Medulla oblongata (tissue), 1 donor: ENCODE data around the gene LRRC23.

Experiments used
- DNase-seq: peaks from one replicate; pipeline ENCODE4 v3.0.0-alpha.2; 2015; ENCODE audit errors: extremely low spot score

LRRC23 gene

GRCh38 chr12:6943722-6944380, 39.2 kb downstream of the LRRC23 start, which contains the start of the genes C12orf57 and RNU7-1:
Gene C12orf57 (plus strand): TSS chr12:6944022. CDS start chr12:6944122, 100 bp downstream.
Gene RNU7-1 (plus strand): TSS chr12:6943816.
- no peak for DNase-seq

DNA sequence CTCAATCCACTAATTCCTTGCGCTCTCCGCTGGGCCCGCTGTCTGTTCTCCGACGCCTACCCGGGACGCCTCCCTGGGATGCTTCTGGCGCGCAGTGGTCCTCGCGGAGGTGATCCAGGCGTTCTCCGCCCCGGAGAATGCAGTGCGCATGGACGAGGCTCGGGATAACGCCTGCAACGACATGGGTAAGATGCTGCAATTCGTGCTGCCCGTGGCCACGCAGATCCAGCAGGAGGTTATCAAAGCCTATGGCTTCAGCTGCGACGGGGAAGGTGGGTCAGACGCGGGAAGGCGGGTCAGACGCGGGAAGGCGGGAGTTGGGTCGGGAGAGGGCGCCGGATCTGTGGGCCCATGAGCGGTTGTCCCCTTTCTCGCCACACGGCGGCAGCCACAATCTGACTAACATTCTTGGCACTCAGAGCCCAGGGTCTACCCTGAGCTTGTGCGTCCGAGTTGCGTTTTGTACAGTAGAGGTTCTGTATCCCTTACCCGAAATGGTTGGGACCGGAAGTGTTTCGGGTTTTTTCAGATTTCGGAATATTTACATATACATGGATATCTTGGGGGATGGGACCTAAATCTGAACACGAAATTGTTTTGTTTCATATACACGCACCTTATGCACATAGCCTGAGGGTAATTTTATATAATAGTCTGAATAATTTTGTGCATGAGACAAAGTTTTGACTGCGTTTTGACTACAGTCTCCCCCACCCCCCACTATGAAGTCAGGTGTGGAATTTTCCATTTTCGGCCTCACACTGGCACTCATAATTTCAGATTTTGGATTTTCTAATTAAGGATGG, 40.0 kb downstream of the LRRC23 start:
- peak; percentile 97 for DNase-seq

DNA sequence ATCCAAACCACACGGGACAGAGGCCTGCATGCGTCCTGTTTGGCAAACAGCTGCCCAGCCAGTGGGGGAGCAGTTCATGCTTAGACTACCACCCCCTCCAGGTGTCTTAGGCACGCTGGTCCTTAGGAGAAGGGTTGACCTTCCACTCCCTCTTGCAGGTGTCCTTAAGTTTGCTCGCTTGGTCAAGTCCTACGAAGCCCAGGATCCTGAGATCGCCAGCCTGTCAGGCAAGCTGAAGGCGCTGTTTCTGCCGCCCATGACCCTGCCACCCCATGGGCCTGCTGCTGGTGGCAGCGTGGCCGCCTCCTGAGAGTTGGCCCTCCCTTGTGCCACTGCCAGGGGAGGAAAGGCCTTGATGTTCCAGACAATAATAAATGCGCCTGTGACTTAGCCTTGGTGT, 41.0 kb downstream of the LRRC23 start:
- DNase-seq: no peak

DNA sequence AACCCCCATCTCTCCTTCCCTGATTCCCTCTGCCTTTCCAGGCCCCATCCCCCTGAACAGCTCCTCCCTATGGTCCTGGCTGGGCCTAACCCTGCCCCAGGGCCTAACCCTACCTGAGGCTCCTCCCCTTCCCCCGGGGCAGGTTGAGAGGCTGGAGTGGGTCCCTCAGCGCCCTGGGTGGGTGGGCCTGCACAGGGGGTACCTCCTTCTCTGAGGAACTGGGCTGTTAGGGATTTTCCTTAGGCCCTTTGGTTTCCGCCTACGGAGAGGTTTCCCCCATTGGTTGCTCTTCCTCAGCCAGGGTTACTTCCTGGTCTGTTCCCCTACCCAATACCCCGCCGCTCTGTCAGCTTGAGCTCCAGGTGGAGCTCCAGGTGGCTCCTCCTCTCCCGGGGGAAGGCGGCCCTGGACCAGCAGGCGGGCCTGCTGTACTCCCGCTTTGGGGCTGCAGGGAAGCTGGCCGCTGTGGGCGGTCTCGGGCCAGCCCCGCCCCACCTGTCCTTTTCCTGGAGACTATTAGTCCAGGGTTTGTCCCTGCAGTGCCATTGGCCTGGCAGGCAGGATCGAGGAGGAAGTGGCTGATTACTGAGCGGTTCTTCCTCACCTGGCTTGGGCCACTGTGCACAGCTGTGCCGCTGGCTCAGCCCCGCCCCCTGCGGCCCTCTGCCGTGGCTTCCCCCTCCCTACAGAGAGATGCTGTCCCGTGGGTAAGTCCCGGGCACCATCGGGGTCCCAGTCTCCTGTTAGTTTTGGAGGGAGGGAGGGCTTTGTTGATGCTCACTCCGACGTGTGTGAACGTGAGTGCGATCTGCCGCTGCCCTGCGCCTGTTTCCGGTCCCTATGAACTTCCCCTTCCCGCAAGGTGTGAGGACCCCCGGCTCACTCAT, 41.7 kb downstream of the LRRC23 start:
- DNase-seq: no peak

DNA sequence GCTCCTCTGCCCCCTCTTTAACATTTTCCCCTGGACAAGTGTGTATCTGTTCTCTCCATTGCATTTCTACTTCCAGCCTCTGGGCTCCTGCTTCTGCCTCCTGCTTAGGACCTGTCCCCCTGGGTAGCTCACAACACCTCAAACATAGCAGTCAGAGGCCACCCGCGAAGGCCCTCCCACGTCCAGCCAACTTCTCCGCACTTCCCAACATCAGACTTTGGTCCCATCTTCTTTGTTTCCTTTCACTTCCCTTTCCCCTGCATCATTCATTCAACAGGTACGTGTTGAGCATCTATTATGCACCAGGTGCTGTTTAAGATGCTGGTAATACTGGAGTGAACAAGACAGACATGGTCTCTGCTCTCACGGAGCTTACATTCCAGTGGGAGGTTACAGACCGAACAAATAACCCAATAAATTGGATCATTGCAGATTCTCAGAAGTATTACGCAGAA, 42.3 kb downstream of the LRRC23 start:
- DNase-seq: no peak

DNA sequence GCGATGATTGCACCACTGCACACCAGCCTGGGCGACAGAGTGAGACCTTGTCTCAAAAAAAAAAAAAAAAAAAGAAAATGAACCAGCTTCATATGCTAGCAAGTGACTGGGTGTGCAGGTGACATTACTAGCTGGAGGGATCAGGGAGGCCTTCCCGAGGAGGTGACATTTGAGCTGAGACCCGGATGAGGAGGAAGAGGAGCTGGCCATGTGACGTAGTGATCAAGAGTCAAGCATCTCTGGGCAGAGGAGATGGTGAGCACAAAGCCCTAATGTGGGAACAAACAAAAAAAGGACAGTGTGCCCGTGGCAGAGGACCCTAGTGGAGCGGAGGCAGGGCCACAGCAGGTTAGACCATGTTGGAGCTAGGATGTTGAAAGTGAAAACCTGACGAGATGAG, 43.0 kb downstream of the LRRC23 start:
- DNase-seq: no peak

GRCh38 chr12:6948873-6949594, 44.4 kb downstream of the LRRC23 start:
- DNase-seq: no peak

DNA sequence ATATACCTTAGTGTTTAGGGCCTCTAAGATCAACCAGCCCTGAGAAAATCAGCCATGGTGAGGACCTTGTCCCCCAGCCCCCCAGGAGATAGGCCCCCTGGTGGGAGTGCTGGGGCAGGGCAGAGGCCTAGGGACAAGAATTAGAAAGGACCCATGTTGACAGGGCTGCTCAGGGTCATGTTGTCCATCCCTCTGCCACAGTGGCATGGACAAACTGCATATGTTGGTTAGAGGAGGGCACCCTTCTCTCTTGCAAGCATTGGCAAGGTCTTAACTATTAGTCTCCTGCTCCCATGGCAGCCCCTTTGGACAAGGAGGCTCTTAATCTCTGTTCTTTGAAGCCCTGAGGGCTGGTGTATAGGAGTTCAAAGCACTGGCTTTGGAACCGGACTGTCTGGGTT, 45.8 kb downstream of the LRRC23 start:
- DNase-seq: no peak

DNA sequence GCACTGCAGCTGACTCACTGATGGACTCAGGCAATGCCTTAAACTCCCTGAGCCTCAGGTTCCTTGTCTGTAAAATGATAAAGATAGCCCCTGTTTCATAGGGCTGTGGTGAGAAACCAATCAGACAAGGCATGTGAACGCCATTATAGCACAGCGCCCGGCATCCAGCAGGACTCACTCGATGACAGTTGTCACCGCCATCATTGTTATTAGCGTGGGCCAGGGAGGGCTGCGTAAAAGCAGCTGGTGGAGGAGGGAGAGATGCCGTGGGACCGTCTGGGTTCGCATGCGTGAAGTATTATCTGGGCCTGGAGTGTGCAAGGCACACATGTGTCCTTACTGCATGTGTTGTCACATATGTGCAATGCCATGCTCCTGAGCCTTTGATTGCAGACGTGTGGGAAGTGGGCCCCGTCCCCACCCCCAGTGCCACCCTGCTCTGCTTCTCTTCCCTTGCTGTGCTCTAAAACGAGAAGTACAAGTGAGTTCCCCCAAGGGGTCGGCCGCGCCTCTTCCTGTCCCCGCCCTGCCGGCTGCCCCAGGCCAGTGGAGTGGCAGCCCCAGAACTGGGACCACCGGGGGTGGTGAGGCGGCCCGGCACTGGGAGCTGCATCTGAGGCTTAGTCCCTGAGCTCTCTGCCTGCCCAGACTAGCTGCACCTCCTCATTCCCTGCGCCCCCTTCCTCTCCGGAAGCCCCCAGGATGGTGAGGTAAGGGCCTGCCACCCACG, 46.4 kb downstream of the LRRC23 start, which contains the start of gene PTPN6:
Gene PTPN6, plus strand, starts transcription at position 546 of the 730 bp plus-strand sequence. Its CDS starts 157 bp downstream, at position 703.
- DNase-seq: peak; percentile 57

- DNase-seq: no peak
Measured at GRCh38 chr12:6951551-6952120, 47.0 kb downstream of the LRRC23 start.

GRCh38 chr12:6952121-6952862, 47.7 kb downstream of the LRRC23 start:
- DNase-seq: no peak

- no peak for DNase-seq
Measured at GRCh38 chr12:6952863-6953441, 48.3 kb downstream of the LRRC23 start.

DNA sequence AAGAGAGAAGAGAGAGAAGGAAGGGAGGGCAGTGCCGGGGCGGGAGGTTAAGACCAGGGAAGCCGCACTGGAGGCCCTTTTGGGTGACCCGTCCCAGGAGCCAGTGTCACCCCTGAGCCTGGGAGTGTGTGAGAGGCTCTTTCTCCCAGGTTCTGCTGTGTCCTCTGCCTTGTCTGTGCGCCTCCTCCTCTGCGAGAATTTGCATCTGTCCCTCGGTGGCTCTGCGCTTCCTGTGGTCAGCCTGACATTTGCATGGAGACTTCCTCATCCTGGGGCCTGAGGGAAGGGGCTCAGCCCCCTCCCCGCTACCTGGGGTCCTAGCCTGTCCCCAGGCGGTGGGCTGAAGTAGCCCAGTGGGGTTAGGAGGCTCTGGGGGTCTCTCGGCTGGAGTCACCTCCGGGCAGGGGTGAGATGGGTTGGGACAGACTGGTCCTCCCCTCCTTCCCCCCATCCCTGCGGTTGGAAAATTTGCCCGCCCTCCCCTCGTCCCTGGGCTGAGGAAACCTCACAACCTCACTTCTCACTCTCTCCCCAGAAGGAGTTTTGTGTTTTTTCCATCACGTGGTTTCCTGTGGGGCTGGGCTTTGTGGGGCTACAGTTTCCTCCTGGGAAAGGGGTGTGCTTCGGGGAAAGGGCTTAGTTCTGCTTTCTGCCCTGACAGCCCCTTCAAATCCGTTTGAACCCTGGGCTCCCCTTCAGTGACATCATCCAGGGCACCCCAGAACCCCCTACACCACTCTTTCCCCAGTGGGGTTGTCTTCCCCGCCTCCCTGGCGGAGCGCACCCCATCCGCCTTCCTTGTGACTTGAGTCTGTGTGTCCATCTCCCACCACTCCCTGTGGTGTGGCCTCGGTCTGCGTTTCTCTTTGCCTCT, 49.1 kb downstream of the LRRC23 start:
- DNase-seq: peak; percentile 89

DNA sequence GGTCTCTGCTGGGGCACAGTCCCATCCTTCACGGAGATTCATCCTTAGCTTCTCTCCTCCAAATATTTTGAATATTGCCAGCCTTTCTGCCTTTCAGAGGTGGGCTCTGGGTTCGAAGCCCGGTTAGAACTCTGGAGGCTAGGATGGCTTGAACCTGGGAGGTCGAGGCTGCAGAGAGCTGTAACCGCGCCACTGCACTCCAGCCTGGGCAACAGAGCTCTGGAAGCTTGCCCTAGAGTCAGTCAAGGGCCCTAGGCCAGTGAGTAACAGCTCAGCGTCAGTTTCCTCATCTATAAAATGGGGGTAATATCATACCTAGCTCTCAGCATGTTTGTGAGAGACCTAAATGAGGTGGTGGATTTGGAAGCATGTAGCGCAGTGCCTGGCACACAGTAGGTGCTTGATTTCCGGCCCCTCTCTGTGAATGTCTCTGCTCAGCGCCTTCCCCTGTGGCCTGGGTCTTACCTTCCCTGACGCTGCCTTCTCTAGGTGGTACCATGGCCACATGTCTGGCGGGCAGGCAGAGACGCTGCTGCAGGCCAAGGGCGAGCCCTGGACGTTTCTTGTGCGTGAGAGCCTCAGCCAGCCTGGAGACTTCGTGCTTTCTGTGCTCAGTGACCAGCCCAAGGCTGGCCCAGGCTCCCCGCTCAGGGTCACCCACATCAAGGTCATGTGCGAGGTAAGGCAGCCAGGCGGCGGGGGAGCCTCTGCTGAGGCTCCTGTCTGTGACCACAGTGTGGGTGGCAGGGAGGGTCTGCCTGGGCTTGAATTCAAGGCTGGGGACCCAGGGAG, 49.9 kb downstream of the LRRC23 start:
- no peak for DNase-seq

DNA sequence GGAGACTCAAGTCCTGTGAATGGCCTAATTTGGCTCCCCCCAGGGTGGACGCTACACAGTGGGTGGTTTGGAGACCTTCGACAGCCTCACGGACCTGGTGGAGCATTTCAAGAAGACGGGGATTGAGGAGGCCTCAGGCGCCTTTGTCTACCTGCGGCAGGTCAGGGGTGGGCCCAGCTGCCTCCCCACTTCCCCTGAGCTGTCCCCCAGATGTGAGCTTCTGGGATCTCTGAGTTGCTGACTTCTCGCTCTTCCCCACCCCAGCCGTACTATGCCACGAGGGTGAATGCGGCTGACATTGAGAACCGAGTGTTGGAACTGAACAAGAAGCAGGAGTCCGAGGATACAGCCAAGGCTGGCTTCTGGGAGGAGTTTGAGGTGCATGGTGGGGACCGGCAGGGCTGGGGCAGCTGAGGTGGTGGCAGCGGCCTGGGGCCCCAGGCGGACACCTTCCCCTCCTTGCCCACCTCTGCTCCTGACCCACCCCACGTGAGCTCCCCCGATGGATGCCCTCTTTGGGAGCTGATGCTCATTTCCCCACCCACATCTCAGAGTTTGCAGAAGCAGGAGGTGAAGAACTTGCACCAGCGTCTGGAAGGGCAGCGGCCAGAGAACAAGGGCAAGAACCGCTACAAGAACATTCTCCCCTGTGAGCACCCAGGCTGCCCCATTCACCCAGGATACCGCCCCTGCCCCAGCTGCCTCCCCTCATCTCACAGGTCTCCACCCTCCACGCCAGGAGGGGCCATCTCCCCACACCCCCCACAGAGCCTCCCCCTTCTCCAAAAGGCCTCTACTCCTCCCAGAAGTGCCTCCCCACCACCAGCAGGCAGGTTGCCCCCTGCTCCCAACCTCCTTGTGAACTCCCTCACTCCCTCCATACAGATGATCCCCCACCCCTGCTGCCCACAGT, 50.7 kb downstream of the LRRC23 start:
- DNase-seq: no peak
